ENCODE measurements around the gene BGLAP. TPM values are rescaled to one million over a fixed set of nuclear protein-coding genes. Genes with fewer than 3 reads are reported as not detected.

Gene BGLAP
- total RNA-seq, 4 donors from 2014 or later: 0.36 to 3.4 (median 0.69) TPM; not detected in 1

DNA sequence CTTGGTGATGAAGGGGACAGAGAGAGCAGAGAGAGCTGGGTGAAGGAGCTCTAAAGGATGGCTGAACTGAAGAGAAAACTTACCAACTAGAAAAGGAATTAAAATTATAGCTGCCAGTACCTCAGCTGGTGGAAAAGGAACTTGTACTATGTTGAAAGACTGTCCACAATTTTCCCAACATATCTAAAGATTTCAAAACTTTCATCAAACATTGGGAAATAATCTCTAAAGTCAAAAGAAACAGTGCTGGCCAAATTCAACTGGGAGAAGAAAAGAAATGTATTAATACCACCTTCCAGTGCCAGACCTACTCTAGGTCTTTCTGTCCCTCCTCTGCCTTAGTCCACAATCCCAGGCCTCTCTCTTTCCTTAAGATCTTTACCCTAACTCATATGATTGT is 34.5 kb downstream of the BGLAP start:
- no peak for DNase-seq (ENCODE audit: low spot score in 2 of 2)
- no peak overlapping the region for H3K4me3 ChIP-seq (ENCODE audit: low read depth, poor library complexity, severe bottlenecking)
- TF ChIP-seq, protein P1, sequence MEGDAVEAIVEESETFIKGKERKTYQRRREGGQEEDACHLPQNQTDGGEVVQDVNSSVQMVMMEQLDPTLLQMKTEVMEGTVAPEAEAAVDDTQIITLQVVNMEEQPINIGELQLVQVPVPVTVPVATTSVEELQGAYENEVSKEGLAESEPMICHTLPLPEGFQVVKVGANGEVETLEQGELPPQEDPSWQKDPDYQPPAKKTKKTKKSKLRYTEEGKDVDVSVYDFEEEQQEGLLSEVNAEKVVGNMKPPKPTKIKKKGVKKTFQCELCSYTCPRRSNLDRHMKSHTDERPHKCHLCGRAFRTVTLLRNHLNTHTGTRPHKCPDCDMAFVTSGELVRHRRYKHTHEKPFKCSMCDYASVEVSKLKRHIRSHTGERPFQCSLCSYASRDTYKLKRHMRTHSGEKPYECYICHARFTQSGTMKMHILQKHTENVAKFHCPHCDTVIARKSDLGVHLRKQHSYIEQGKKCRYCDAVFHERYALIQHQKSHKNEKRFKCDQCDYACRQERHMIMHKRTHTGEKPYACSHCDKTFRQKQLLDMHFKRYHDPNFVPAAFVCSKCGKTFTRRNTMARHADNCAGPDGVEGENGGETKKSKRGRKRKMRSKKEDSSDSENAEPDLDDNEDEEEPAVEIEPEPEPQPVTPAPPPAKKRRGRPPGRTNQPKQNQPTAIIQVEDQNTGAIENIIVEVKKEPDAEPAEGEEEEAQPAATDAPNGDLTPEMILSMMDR (IDR thresholded peaks at IDR 0.05): no peak
- no peak for TF ChIP-seq POLR2A (IDR thresholded peaks at IDR 0.05)
- intact Hi-C loops (cut with DNase I; ENCODE audit: low total_unique reads): no loop called here

DNA sequence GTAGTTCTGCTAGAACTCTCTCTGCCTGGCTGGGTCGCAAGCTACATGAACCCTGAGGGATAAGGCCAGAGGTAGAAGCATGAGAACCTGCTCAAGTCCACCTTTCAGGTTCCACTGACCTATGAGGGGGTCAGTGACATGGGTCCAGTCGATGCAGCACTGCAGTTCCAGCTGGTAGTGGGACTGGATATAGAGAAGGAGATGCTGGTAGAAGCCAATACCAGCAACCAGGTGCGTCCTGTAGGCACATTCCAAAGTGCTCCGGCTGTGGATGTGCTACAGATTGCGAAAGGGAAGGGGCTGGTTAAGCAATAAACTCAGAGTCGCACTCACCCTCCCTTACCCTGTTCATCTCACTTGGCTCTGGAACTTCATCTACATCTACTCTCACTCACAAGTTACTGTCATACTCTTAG is 35.0 kb downstream of the BGLAP start:
- 60 to 66% methylated on average over 6 of the region's 6 CpGs for WGBS, 2 donors
- intact Hi-C loops (cut with DNase I; ENCODE audit: low total_unique reads): no loop called here
- DNase-seq (ENCODE audit: low spot score in 2 of 2): peak in 1 of 2 donors; percentile 77
- H3K4me3 ChIP-seq (ENCODE audit: low read depth, poor library complexity, severe bottlenecking): no peak overlapping the region
- TF ChIP-seq POLR2A (IDR thresholded peaks at IDR 0.05): no peak
- TF ChIP-seq, protein P1 (IDR thresholded peaks at IDR 0.05): no peak

DNA sequence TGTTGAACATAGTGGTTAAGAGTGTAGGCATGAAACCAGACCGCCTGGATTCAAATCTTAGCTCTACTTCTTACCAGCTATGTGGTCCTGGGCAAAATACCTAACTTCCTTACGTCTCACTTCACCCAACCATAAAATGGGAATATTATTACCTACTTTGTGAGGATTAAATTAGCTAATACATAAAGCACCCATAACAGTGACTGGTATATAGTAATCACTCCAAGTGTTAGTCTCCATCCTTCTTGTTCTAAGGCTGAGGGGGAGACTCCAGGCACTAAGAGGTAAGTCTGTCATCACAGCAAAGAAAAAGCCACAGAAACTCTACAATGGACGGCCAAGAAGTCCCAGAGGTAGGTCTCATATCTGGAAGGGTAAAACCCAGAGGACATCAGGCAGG is 37.9 kb downstream of the BGLAP start:
- WGBS, 2 donors: 89 to 95% methylated on average over 3 of the region's 3 CpGs
- no peak for DNase-seq (ENCODE audit: low spot score in 2 of 2)
- intact Hi-C loops (cut with DNase I; ENCODE audit: low total_unique reads): no loop called here

DNA sequence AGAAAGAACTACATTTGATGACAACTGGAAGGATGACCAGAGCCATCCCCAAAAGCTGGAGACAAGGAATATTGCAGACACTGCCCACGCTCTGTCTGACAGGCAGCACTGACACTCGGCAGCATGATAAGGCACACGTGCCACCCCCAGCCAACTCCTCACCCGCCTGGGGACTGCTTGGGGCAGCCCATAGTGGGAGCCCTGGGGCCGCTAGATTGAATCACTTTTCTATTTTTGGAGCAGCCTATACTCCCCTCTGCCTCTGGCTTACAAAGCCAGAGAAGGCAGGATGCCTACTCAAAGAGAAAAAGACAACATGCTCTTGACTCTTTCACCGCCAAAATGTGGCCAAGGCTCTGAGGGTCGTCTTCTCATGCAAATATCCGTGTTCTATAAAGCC is 39.3 kb downstream of the BGLAP start:
- intact Hi-C loops (cut with DNase I; ENCODE audit: low total_unique reads): no loop called here
- TF ChIP-seq, protein P1 (IDR thresholded peaks at IDR 0.05): no peak
- TF ChIP-seq POLR2A (IDR thresholded peaks at IDR 0.05): no peak
- no peak for DNase-seq (ENCODE audit: low spot score in 2 of 2)
- H3K4me3 ChIP-seq (ENCODE audit: low read depth, poor library complexity, severe bottlenecking): no peak overlapping the region
- 11 to 15% methylated on average over 8 of the region's 8 CpGs for WGBS, 2 donors

More for the DNA sequence above, 37.9 kb downstream of the BGLAP start:
- no peak for TF ChIP-seq POLR2A (IDR thresholded peaks at IDR 0.05)
- TF ChIP-seq, protein P1 (IDR thresholded peaks at IDR 0.05): no peak
- no peak overlapping the region for H3K4me3 ChIP-seq (ENCODE audit: low read depth, poor library complexity, severe bottlenecking)

DNA sequence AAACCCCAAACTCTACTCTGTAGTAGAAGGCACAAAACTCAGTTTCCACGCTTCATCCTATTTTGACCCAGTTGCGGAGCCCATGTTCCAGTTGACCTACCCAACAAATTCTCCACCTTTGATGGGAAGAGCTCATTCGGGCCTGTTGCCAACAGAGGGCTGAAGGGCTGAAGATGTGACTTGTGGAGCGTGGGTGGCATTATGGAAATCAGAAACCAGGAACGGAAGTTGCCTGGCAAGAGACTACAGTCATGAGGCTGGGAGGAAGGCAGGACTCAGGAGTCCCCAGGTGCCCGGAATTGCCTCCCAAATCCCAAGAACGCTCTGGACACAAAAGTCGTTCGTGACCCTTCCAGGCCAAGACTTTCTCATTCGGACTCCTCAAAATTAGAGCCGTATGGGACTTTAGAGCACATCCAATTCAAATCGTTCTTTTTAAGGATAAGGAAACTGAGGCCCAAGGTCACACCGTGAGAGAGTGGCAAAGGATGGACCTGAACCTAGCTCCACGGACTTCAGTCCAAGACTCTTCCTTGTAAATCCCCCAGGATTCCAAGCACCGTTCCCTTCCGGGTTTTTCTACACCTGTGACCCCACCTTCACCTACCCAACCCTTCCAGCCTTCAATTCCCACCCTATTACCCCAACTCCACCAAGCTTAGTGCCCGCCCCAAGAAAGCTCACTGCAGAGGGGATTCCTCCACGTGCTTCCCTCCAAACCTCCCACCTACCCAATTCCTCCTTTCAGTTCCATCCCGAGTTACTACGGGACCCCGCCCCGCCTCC is 39.9 kb downstream of the BGLAP start:
- intact Hi-C loops (cut with DNase I; ENCODE audit: low total_unique reads): no loop called here
- TF ChIP-seq POLR2A (IDR thresholded peaks at IDR 0.05): no peak
- TF ChIP-seq, protein P1 (IDR thresholded peaks at IDR 0.05): no peak
- DNase-seq (ENCODE audit: low spot score in 2 of 2): no peak
- peak overlapping the region; percentile 84 for H3K4me3 ChIP-seq (ENCODE audit: low read depth, poor library complexity, severe bottlenecking)
- 6 to 8% methylated on average over 22 of the region's 22 CpGs for WGBS, 2 donors
